Trophoblast cell (in vitro differentiated cells and primary cell): ENCODE data around the gene SND1.

Source experiments
- DNase-seq, 2 donors: peaks; one replicate each; pipeline ENCODE4 v3.0.0-alpha.2; 2016
- H2AFZ ChIP-seq: 2 replicates; pipeline ENCODE4 v1.6.1; 2013; ENCODE audit warnings: low read length, moderate library complexity, mild to moderate bottlenecking; ENCODE audit not compliant: insufficient read depth, poor library complexity
- H2AK5ac ChIP-seq: 2 replicates; pipeline ENCODE4 v1.6.1; 2013; ENCODE audit warnings: mild to moderate bottlenecking, low read length
- H2BK120ac ChIP-seq: 2 replicates; pipeline ENCODE4 v1.6.1; 2013; ENCODE audit warnings: low read length, mild to moderate bottlenecking, moderate library complexity; ENCODE audit not compliant: insufficient read depth, poor library complexity
- H2BK12ac ChIP-seq: 2 replicates; pipeline ENCODE4 v1.6.1; 2013; ENCODE audit warnings: mild to moderate bottlenecking, low read length, moderate library complexity
- H2BK5ac ChIP-seq: 2 replicates; pipeline ENCODE4 v1.6.1; 2013; ENCODE audit warnings: low read length, low read depth, moderate library complexity, mild to moderate bottlenecking; ENCODE audit not compliant: poor library complexity
- H3K14ac ChIP-seq: 2 replicates; pipeline ENCODE4 v1.6.1; 2013; ENCODE audit warnings: mild to moderate bottlenecking, low read length
- H3K18ac ChIP-seq: 2 replicates; pipeline ENCODE4 v1.6.1; 2013; ENCODE audit warnings: mild to moderate bottlenecking, low read length
- H3K23ac ChIP-seq: 2 replicates; pipeline ENCODE4 v1.6.1; 2013; ENCODE audit warnings: low read length
- H3K27ac ChIP-seq: 2 replicates; pipeline ENCODE4 v1.5.1; 2013; ENCODE audit warnings: low read depth, mild to moderate bottlenecking, inconsistent platforms, low read length, moderate library complexity
- H3K27me3 ChIP-seq: 2 replicates; pipeline ENCODE4 v1.6.1; 2013; ENCODE audit warnings: inconsistent platforms, mild to moderate bottlenecking, low read length, moderate library complexity; ENCODE audit not compliant: insufficient read depth
- H3K36me3 ChIP-seq, 2 experiments: 1 replicate in 1 of 2; 2 replicates in 1 of 2; pipeline ENCODE4 v1.6.1; 2013; ENCODE audit warnings: low read length in 2 of 2, mild to moderate bottlenecking in 2 of 2, moderate library complexity in 1 of 2; ENCODE audit not compliant: insufficient read depth in 2 of 2, control insufficient read depth in 1 of 2
- H3K4ac ChIP-seq: 2 replicates; pipeline ENCODE4 v1.6.1; 2013; ENCODE audit warnings: low read depth, mild to moderate bottlenecking, low read length, moderate library complexity
- H3K4me1 ChIP-seq, 2 experiments: 1 replicate in 1 of 2; 2 replicates in 1 of 2; pipeline ENCODE4 v1.6.1; 2013; ENCODE audit warnings: low read length in 2 of 2, mild to moderate bottlenecking in 2 of 2, moderate library complexity in 1 of 2; ENCODE audit not compliant: insufficient read depth in 2 of 2, control insufficient read depth in 1 of 2
- H3K4me2 ChIP-seq: 2 replicates; pipeline ENCODE4 v1.6.1; 2013; ENCODE audit warnings: inconsistent platforms, mild to moderate bottlenecking, low read length, moderate library complexity
- H3K4me3 ChIP-seq: 2 replicates; pipeline ENCODE4 v1.5.1; 2013; ENCODE audit warnings: mild to moderate bottlenecking, low read depth, low read length, inconsistent platforms
- H3K79me1 ChIP-seq: one replicate; pipeline ENCODE4 v1.6.1; 2013; ENCODE audit warnings: low read length
- H3K79me2 ChIP-seq: 2 replicates; pipeline ENCODE4 v1.6.1; 2013; ENCODE audit warnings: low read length, mild to moderate bottlenecking; ENCODE audit not compliant: control insufficient read depth, insufficient read depth, poor library complexity
- H3K9ac ChIP-seq: 2 replicates; pipeline ENCODE4 v1.6.1; 2013; ENCODE audit warnings: mild to moderate bottlenecking, low read length
- H3K9me3 ChIP-seq: 2 replicates; pipeline ENCODE4 v1.6.1; 2013; ENCODE audit warnings: low read depth, mild to moderate bottlenecking, control low read depth, inconsistent platforms, low read length; ENCODE audit not compliant: insufficient read depth
- H4K12ac ChIP-seq: 2 replicates; pipeline ENCODE4 v1.6.1; 2013; ENCODE audit warnings: low read depth, mild to moderate bottlenecking, low read length, moderate library complexity
- H4K8ac ChIP-seq: 2 replicates; pipeline ENCODE4 v1.6.1; 2013; ENCODE audit warnings: low read depth, mild to moderate bottlenecking, low read length, moderate library complexity
- H4K91ac ChIP-seq: one replicate; pipeline ENCODE4 v1.6.1; 2013; ENCODE audit warnings: low read depth, mild to moderate bottlenecking, low read length, moderate library complexity
- WGBS: extraction: QIAGEN DNeasy Blood & Tissue Kit; methylation state at CpG from one replicate; pipeline ENCODE4 v1.1.7; 2013; ENCODE audit warnings: missing lambda C conversion rate; ENCODE audit not compliant: insufficient read length, insufficient coverage; ENCODE audit errors: extremely low coverage; 5-methylcytosine and 5-hydroxymethylcytosine counted together

The SND1 gene

DNA sequence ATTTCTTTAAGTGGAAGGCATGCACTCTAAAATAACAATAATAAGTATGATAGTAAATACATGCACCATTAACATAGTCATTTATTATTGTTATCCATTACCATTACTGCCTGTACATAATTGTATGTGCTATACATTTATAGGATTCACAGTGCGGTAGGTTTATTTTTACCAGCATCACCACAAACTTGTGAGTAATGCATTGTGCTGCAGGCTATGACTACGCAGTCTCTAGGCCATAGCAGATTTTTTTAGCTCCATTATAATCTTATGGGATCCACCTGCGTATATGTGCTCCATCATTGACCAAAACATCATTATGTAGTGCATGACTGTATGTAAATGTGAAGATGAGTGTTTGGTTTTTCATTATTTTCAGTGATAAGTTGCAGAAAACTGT lies 219.2 kb downstream of the SND1 start:
- no peaks in the 10 kb centered on the region for H3K79me1 ChIP-seq
- no peak overlapping the region for H2BK12ac ChIP-seq
- no peak overlapping the region for H3K4me3 ChIP-seq
- H3K14ac ChIP-seq, result no peak overlapping the region
- H3K18ac ChIP-seq, result no peak overlapping the region
- no peak overlapping the region for H2AK5ac ChIP-seq
- peaks cover 2 to 6% of the 10 kb centered on the region in 2 experiments for H3K36me3 ChIP-seq
- no peaks in the 10 kb centered on the region for H3K4me1 ChIP-seq
- no peak overlapping the region for H4K12ac ChIP-seq
- H2BK5ac ChIP-seq, result no peak overlapping the region
- peaks cover 2% of the 10 kb centered on the region for H3K79me2 ChIP-seq
- no peak overlapping the region for H3K4ac ChIP-seq
- no peak overlapping the region for H2AFZ ChIP-seq
- peak; percentile 67 to 81 for DNase-seq
- H4K91ac ChIP-seq, result no peak overlapping the region
- no peak overlapping the region for H3K9ac ChIP-seq
- H3K27me3 ChIP-seq, result no peaks in the 10 kb centered on the region
- no peak overlapping the region for H2BK120ac ChIP-seq
- no peak overlapping the region for H3K4me2 ChIP-seq
- no peaks in the 10 kb centered on the region for H3K9me3 ChIP-seq
- H3K27ac ChIP-seq, result no peak overlapping the region
- no CpG with 5 or more reads among the region's 3 CpGs for WGBS
- H3K23ac ChIP-seq, result no peak overlapping the region
- H4K8ac ChIP-seq, result no peak overlapping the region

DNA sequence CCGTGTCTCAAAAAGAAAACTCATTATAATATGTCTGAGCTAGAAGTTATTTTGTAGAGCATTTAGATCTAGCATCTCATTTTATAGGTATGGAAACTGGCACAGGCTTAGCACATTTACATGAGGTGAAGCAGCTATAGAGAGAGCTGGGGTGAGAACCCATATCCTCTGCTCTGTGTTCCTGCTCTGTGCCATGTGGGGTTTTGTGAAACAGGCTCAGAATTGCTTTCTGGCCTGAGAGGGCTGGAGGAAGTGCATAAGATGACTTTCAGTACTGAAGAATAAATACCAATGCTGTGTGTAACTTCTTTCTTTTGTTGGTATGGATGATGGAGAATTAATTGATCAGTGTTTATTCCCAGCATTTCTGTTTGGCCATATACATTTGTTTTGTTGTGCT lies 220.1 kb downstream of the SND1 start:
- no peak overlapping the region for H2AFZ ChIP-seq
- H3K4me2 ChIP-seq, result no peak overlapping the region
- H3K9me3 ChIP-seq, result no peaks in the 10 kb centered on the region
- H3K27me3 ChIP-seq, result no peaks in the 10 kb centered on the region
- peaks cover 2 to 6% of the 10 kb centered on the region in 2 experiments for H3K36me3 ChIP-seq
- H2BK120ac ChIP-seq, result no peak overlapping the region
- no peak overlapping the region for H4K12ac ChIP-seq
- DNase-seq, result no peak
- WGBS, result no CpG with 5 or more reads among the region's 1 CpG
- H2BK5ac ChIP-seq, result no peak overlapping the region
- H3K4ac ChIP-seq, result no peak overlapping the region
- no peak overlapping the region for H3K14ac ChIP-seq
- peaks cover 2% of the 10 kb centered on the region for H3K79me2 ChIP-seq
- no peak overlapping the region for H4K91ac ChIP-seq
- H2BK12ac ChIP-seq, result no peak overlapping the region
- H3K18ac ChIP-seq, result no peak overlapping the region
- H4K8ac ChIP-seq, result no peak overlapping the region
- H2AK5ac ChIP-seq, result no peak overlapping the region
- no peak overlapping the region for H3K9ac ChIP-seq
- no peaks in the 10 kb centered on the region for H3K79me1 ChIP-seq
- no peak overlapping the region for H3K23ac ChIP-seq
- no peak overlapping the region for H3K4me3 ChIP-seq
- H3K4me1 ChIP-seq, result no peaks in the 10 kb centered on the region
- no peak overlapping the region for H3K27ac ChIP-seq

DNA sequence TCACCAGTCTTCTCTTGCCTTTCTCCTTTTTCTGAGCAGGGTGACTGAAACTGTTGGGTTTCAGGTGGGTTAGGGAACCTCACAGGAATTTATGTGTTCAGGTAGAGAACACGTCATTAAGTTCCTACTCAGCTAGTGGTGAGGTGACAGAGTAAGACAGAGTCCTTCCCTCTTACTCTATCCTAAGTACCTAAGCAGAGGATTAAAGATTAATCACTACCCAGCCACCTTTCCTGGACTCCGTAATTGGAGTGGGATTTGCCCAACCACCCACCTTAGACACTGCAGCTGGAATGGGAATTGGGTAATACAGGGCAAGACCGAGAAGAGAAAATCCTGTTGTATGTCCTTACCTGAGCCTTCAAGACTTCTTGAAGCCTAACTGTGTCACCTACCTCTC lies 221.2 kb downstream of the SND1 start:
- Histone ChIP-seq H4K12ac (no peak overlapping the region), H3K79me1 (no peaks in the 10 kb centered on the region), H3K9me3 (no peaks in the 10 kb centered on the region), H3K4me2 (no peak overlapping the region), H2BK12ac (no peak overlapping the region), H3K4me3 (no peak overlapping the region), H4K91ac (no peak overlapping the region), H3K4ac (no peak overlapping the region), H2BK120ac (no peak overlapping the region), H3K18ac (no peak overlapping the region), H3K27ac (no peak overlapping the region), H2BK5ac (no peak overlapping the region), H3K27me3 (no peaks in the 10 kb centered on the region), H3K4me1 (no peaks in the 10 kb centered on the region), H4K8ac (no peak overlapping the region), H2AFZ (no peak overlapping the region), H3K14ac (no peak overlapping the region), H3K23ac (no peak overlapping the region), H3K36me3 (peaks cover under 1 to 3% of the 10 kb centered on the region in 2 experiments), H2AK5ac (no peak overlapping the region), H3K9ac (no peak overlapping the region), H3K79me2 (peaks cover under 1% of the 10 kb centered on the region)
- no peak for DNase-seq
- no CpG with 5 or more reads among the region's 3 CpGs for WGBS

DNA sequence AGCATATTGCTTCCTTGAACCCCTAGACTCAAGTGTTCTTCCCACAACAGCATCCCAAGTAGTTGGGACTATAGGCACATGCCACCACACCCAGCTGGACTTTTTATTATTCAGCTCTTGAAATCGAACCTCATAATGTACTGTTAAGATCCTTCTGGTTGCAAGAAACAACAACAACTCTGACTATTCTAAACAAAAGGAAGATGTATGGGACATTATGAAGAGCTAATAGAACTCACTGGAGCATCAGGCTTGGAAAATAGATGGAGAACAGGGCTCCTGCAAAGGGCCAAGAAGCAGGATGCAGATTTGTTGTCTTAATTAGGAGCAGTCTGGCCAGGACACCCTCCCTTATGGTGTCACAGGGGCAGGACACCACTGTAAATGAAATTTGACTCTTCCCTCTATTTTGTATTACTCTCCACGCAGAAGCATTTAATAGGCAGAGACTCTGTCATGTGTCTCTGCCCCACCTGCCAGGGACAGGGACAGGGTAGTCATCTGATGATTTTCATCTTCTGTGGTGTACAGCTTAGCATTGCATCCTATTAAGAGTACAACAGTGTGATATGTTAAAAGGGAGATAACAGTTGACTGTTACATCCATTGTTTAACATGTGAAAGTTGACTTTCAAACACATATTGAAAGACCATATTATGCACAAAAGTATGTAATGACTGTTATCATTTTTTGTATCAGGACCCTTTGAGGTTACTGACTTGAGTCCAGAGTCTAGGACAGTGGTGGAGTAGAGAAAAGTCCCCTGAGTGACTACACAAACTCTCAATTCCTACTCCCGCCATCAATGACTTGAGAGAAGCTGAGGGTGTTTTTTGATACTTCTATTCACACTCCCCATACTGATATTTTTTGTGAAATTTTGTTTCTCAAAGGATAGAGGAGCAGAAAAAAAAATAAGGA lies 222.0 kb downstream of the SND1 start:
- Histone ChIP-seq H2BK120ac (no peak overlapping the region), H3K14ac (no peak overlapping the region), H4K91ac (no peak overlapping the region), H3K23ac (no peak overlapping the region), H4K12ac (no peak overlapping the region), H3K27ac (no peak overlapping the region), H3K4me1 (no peaks in the 10 kb centered on the region), H3K4me3 (no peak overlapping the region), H3K9ac (no peak overlapping the region), H3K36me3 (no peaks in the 10 kb centered on the region), H2AK5ac (no peak overlapping the region), H3K4me2 (no peak overlapping the region), H4K8ac (no peak overlapping the region), H3K79me1 (no peaks in the 10 kb centered on the region), H2BK12ac (no peak overlapping the region), H3K4ac (no peak overlapping the region), H3K27me3 (no peaks in the 10 kb centered on the region), H2AFZ (no peak overlapping the region), H3K79me2 (no peaks in the 10 kb centered on the region), H2BK5ac (no peak overlapping the region), H3K18ac (no peak overlapping the region), H3K9me3 (no peaks in the 10 kb centered on the region)
- DNase-seq, result no peak
- no CpG with 5 or more reads among the region's 3 CpGs for WGBS
